D721Med (cell line): Measurements from ENCODE around the gene PEPD.
"Not testable (repeated sequence)": the region's sequence is repeated elsewhere in the genome, so short reads cannot be mapped to it uniquely, and the experiment has no call there.

Experiments
- DNase-seq: peaks from one replicate; pipeline ENCODE4 v3.0.0; 2011; ENCODE audit warnings: low spot score; ENCODE audit not compliant: insufficient read length
- FAIRE-seq: peaks from 2 replicates; lab custom pipeline; 2011; peaks lifted over from hg19 to GRCh38; lab: Jason Lieb, UNC
- CTCF ChIP-seq: IDR thresholded peaks from 2 replicates; pipeline ENCODE4 v1.5.1; 2012; ENCODE audit warnings: mild to moderate bottlenecking, control low read depth; ENCODE audit not compliant: insufficient read depth; ENCODE audit errors: missing control alignments

Gene PEPD

GRCh38 chr19:33484226-33484774, 37.3 kb downstream of the PEPD start:
- no peak for TF ChIP-seq CTCF
- DNase-seq, result no peak
- no peak for FAIRE-seq

GRCh38 chr19:33482476-33482875, 39.1 kb downstream of the PEPD start:
- TF ChIP-seq CTCF, result no peak
- FAIRE-seq, result no peak
- DNase-seq, result no peak

DNA sequence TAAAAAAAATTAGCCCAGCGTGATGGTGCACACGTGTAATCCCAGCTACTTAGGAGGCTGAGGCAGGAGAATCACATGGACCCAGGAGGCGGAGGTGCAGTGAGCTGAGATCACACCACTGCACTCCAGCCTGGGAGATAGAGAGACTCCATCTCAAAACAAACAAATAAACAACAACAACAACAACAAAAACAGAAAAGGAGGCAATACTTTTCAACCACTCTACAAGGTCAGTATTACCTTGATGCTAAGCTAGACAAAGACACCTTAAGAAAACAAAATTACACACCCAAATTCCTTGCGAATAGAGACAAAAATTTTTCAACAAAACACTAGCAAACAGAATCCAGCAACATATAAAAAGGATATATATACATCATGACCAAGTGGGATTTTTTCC, 39.7 kb downstream of the PEPD start:
- FAIRE-seq, result no peak

DNA sequence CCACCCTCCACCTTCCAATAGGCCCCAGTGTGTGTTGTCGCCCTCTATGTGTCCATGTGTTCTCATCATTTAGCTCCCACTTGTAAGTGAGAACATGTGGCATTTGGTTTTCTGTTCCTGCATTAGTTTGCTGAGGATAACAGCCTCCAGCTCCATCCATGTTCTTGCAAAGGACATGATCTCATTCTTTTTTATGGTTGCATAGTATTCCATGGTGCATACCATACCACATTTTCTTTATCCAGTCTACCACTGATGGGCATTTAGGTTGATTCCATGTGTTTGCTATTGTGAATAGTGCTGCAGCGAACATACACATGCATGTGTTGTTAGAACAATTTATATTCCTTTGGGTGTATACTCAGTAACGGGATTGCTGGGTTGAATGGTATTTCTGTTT, 42.0 kb downstream of the PEPD start:
- not testable (repeated sequence) for FAIRE-seq, DNase-seq

More for the DNA sequence above, 39.7 kb downstream of the PEPD start:
- no peak for TF ChIP-seq CTCF
- no peak for DNase-seq

DNA sequence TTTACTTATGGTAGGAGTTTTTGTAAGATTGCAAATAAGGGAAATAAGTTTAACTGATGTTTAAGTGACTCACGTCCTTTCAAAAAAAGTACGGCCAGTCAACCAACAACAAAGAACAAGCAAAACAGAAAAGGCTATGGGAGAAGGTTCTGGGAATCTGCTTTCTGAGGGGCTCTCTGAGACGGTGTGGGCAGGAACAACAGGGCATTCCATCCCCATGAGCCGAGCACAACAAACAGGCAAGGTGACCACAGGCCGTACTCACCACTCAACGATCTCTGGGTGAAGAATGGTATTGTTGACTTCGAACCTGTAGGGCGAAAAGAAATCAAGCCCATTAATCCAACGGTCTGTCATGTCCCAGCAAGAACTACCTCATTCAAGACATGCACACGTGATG, 43.8 kb downstream of the PEPD start:
- no peak for FAIRE-seq
- TF ChIP-seq CTCF, result no peak
- no peak for DNase-seq

GRCh38 chr19:33476151-33476707, 45.4 kb downstream of the PEPD start:
- no peak for TF ChIP-seq CTCF
- FAIRE-seq, result no peak
- DNase-seq, result no peak

- no peak for TF ChIP-seq CTCF
- DNase-seq (no peak), FAIRE-seq (no peak)
These were observed 47.8 kb downstream of the PEPD start for GRCh38 chr19:33473653-33474305.
